HFF-Myc (cell line): ENCODE results near the gene TRAM2.

ENCODE experiments used
- DNase-seq: peaks from one replicate; pipeline ENCODE4 v3.0.0-alpha.2; 2011; ENCODE audit warnings: low read depth; ENCODE audit errors: extremely low read depth
- H3K4me3 ChIP-seq: replicated peaks from 2 replicates; pipeline ENCODE4 v1.5.1; 2011; ENCODE audit warnings: low read depth, mild to moderate bottlenecking, control low read depth, low read length
- TF ChIP-seq, protein P1 (sequence below): IDR thresholded peaks from 2 replicates; pipeline ENCODE4 v1.5.1; 2012; ENCODE audit warnings: mild to moderate bottlenecking, low read depth, low read length, control low read depth; ENCODE audit errors: missing control alignments

Gene TRAM2

DNA sequence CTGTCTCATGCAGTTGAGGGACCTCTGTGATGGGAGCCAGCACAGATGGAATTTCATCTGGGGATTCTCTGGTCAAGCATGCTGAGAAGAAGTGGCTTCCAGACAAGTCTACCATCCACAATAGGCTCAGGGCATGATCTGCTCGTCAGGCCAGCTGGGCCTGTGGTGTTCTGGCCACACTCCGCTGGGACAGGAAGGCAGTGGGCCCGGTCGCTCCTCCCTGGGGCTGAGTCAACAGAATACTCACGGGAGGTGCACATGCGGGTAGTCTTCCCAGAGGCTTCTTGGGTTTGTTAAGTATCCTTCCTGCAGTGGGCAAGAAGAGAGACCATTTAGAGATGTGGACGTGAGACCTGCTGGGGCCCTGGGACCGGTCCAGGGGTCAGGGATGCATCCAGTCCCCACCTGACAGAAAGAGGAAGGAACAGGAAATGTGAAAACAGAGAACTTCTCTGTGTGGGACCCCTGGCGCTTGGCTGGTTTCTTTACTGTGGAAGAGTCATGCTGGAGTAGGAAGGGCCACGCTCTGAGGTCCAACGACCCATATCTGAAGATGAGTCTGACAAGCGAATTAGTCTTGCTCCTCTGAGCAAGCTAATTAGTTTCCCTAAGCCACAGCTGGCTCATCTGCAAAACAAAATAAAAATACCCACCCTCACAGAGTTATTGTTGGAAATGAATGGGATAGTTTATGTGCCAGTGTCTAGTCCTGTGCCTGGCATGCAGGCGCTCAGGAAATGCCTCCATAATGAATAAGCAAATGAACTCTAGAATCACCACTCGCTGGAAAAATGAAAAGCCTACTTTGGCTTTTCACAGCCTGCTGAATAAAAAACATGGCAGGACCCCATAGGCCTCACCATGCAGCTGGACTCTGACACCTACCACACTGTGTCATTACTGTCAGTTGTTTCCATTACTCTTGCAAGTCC lies 67.3 kb downstream of the TRAM2 start:
- TF ChIP-seq, protein P1, sequence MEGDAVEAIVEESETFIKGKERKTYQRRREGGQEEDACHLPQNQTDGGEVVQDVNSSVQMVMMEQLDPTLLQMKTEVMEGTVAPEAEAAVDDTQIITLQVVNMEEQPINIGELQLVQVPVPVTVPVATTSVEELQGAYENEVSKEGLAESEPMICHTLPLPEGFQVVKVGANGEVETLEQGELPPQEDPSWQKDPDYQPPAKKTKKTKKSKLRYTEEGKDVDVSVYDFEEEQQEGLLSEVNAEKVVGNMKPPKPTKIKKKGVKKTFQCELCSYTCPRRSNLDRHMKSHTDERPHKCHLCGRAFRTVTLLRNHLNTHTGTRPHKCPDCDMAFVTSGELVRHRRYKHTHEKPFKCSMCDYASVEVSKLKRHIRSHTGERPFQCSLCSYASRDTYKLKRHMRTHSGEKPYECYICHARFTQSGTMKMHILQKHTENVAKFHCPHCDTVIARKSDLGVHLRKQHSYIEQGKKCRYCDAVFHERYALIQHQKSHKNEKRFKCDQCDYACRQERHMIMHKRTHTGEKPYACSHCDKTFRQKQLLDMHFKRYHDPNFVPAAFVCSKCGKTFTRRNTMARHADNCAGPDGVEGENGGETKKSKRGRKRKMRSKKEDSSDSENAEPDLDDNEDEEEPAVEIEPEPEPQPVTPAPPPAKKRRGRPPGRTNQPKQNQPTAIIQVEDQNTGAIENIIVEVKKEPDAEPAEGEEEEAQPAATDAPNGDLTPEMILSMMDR: no peak
- DNase-seq: no peak
- H3K4me3 ChIP-seq: no peak overlapping the region

DNA sequence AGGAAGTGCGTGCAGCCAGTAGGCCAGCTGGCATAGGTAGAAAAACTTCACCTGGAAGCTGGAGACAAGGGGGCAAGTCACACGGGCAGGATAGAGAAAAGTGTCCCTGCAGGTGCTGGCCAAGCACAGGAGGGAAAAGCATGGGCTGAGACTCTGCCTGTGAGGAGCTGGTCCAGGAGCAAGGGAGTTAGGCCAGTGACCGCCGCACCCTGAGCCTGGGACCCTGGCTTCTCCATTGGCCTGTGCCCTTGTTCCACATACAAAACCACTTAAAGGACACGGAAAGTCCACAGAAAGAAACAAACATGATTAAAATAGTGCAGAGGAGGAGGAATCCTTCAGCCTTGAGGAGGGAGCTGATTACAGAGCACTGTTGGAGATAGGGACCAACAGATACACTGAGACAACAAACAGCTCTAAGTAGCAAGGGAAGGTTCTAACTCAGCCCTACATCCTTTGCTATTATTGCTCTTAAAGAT lies 68.6 kb downstream of the TRAM2 start:
- DNase-seq: no peak
- no peak overlapping the region for H3K4me3 ChIP-seq
- TF ChIP-seq, protein P1: no peak

DNA sequence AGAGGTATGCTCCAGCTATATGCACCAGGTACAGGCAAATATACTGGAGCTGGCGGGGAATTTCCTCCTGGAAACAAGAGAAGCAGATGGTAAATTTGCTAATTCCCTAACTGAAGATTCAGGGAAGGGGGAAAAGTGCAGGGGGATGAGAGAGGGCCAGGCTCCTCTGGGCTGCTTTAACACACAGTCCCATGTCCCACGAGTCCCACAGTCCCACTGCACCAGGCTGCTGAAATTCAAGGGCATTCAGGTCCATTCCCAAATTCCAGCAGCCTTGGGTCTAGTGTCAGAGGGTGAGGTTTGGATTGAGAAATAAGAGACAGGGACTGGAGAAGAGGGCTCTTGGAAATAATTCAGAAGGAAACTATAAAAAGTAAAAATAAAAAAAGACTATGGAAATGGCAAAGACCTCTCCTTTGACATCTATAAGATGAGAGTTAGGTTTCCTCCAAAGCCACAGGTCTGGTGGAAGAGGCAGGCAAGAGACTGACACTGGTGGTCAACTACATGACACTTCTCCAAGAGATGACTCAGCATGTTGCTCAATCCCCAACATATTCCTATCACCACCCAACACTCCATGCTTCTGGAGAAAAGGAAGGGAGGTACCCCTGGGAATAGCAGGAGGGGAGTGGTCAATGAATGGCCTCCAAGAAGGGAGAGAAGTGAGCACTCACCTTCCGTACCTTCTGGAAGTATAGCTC lies 69.2 kb downstream of the TRAM2 start:
- no peak overlapping the region for H3K4me3 ChIP-seq
- TF ChIP-seq, protein P1: no peak
- DNase-seq: no peak

DNA sequence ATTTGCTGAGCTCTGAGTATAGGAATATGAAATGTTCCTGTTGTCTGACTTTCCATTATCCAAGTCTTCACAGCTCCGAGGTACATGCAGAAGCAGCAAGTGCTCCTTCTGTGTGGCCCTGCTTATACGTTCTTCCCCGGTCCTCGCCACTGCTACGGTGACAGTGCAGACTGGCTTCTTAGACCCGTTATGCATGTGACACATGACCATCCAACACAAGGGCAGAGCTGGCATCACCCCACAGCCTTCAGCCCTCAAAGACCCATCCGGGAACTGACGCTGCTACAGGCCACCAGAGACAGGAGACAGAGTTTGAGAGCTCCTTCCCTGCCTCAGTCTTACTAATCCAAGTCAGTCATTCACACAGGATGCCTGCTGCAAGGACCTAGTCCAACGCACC lies 70.4 kb downstream of the TRAM2 start:
- DNase-seq: no peak
- no peak overlapping the region for H3K4me3 ChIP-seq
- TF ChIP-seq, protein P1: no peak

DNA sequence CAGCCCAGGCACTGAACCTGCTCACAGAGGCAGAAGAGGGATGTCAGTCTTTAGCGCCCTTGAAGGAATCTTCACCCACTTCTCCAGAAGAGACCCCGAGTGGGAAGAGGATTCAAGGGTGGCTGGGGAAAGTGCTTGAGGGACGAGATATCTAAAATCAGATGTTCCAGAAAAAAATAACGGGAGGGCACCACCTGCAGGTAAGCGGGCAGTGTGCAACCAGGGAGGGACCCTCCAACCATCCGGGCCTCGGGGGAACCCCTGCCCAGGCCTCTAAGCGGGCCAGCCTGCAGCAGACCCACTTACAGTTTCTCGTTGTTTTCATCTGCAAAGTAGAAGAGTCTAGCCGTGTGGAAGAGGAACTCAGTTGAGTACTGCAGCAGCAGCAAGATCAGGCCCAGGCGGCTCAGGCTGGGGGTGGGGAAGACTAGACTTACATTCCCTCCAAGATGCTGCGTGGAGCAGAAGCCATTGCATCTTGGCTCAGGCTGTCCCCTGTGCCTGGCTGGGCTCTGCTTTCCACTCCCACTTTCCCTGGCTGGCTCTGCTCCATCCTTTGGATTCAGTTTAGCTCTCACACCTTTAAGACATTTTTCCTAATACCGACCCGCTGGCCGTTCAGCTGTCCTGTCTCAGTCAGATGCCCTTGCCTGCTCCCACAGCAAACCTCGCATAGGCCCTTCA lies 71.0 kb downstream of the TRAM2 start:
- DNase-seq: no peak
- no peak overlapping the region for H3K4me3 ChIP-seq
- TF ChIP-seq, protein P1: no peak

DNA sequence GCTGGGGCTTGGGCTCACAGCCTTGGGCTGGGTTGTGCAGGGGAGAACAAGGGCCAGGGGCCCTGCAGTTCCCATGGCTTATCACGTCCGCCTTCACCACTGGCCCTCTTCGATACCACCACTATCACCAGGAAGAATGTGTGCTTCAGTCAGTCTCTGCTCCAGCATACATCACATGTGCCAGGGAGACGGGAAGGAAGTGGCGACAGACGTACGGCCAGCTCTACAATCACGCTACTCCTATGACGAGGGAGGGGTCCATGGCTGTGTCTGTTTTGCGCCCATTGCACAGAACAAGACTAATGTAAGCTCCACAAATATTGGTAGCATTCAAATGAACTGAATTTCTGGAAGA lies 72.1 kb downstream of the TRAM2 start:
- DNase-seq: no peak
- TF ChIP-seq, protein P1: no peak
- no peak overlapping the region for H3K4me3 ChIP-seq
